Tibial nerve (tissue), 4 donors: Measurements from ENCODE around the gene SP3.

Source experiments
- CTCF ChIP-seq, 5 experiments: fragments of 200-600 bp in 3 of 5; fragments of 450-650 bp in 2 of 5; sonication (generic) in 3 of 5; IDR thresholded peaks; one replicate each; pipeline ENCODE4 v1.5.1; 2016 to 2019; ENCODE audit warnings: antibody characterized with exemption in 5 of 5, mild to moderate bottlenecking in 3 of 5, moderate library complexity in 2 of 5
- EP300 ChIP-seq, 2 donors: sonication (generic); formaldehyde crosslinking; IDR thresholded peaks; one replicate each; pipeline ENCODE4 v1.6.1; 2017; ENCODE audit warnings: antibody characterized with exemption in 2 of 2, mild to moderate bottlenecking in 1 of 2
- POLR2A ChIP-seq, 2 donors: fragments of 450-650 bp; IDR thresholded peaks; one replicate each; pipeline ENCODE4 v1.6.1; 2017; ENCODE audit warnings: antibody characterized with exemption in 2 of 2, mild to moderate bottlenecking in 2 of 2, moderate library complexity in 2 of 2

GRCh38 chr2:173997269-173997668 lies 32.1 kb upstream of the SP3 start:
- TF ChIP-seq POLR2A (IDR thresholded peaks at IDR 0.05) = no peak
- TF ChIP-seq CTCF (IDR thresholded peaks at IDR 0.05) = no peak
- TF ChIP-seq EP300 (IDR thresholded peaks at IDR 0.05) = peak; percentile 69 to 94
